Gastroesophageal sphincter (tissue), 4 donors: ENCODE measurements around the gene PTPN6. TPM values are rescaled to one million over a fixed set of nuclear protein-coding genes. Genes with fewer than 3 reads are reported as not detected.

Source experiments
- ATAC-seq: fragments of 150-250 bp; one replicate; pipeline ENCODE4 v1.9.1; 2016; ENCODE audit warnings: mild to moderate bottlenecking, moderate library complexity
- H3K27ac ChIP-seq, 4 donors: fragments of 200-600 bp; sonication (generic) in 3 of 4; 1 replicate in 3 of 4; 2 replicates in 1 of 4; pipeline ENCODE4 v1.5.1; 2016 to 2019
- H3K27me3 ChIP-seq: fragments of 200-600 bp; sonication (generic); one replicate; pipeline ENCODE4 v1.5.1; 2019
- H3K36me3 ChIP-seq, 2 donors: fragments of 200-600 bp; sonication (generic); one replicate each; pipeline ENCODE4 v1.5.1; 2019; ENCODE audit warnings: control low read depth in 1 of 2
- H3K4me1 ChIP-seq, 3 donors: fragments of 200-600 bp; sonication (generic); 1 replicate in 2 of 3; 2 replicates in 1 of 3; pipeline ENCODE4 v1.5.1; 2016 to 2019; ENCODE audit warnings: control low read depth in 2 of 3
- H3K4me3 ChIP-seq, 2 donors: fragments of 200-600 bp; sonication (generic); one replicate each; pipeline ENCODE4 v1.5.1; 2019; ENCODE audit warnings: mild to moderate bottlenecking in 1 of 2, moderate library complexity in 1 of 2
- H3K9me3 ChIP-seq, 3 donors: fragments of 200-600 bp; sonication (generic); one replicate each; pipeline ENCODE4 v1.5.1; 2017 to 2019; ENCODE audit warnings: control low read depth in 2 of 3
- EP300 ChIP-seq: sonication (generic); formaldehyde crosslinking; IDR thresholded peaks from one replicate; pipeline ENCODE4 v1.6.1; 2017; ENCODE audit warnings: antibody characterized with exemption, mild to moderate bottlenecking
- POLR2A ChIP-seq, 2 donors: fragments of 450-650 bp; IDR thresholded peaks; one replicate each; pipeline ENCODE4 v1.6.1; 2017; ENCODE audit warnings: antibody characterized with exemption in 2 of 2, mild to moderate bottlenecking in 2 of 2, moderate library complexity in 1 of 2
- POLR2AphosphoS5 ChIP-seq: sonication (generic); formaldehyde crosslinking; IDR thresholded peaks from one replicate; pipeline ENCODE4 v1.6.1; 2017; ENCODE audit warnings: antibody characterized with exemption
- WGBS, 2 donors: methylation state at CpG; one replicate each; pipeline ENCODE4 v1.1.5; 2018; ENCODE audit warnings: low coverage in 1 of 2; 5-methylcytosine and 5-hydroxymethylcytosine counted together
- total RNA-seq, 4 donors: library from RNA; depleted of rRNA; stranded (reverse); fragments of >200 nt; gene quantifications; one replicate each; pipeline ENCODE4 v1.1.0, GENCODE V29; 2016
- TF ChIP-seq, protein P1 (sequence below), 4 experiments: fragments of 200-600 bp in 2 of 4; fragments of 450-650 bp in 2 of 4; sonication (generic) in 1 of 4; IDR thresholded peaks; one replicate each; pipeline ENCODE4 v1.5.1; 2017 to 2019; ENCODE audit warnings: antibody characterized with exemption in 4 of 4, mild to moderate bottlenecking in 2 of 4, moderate library complexity in 2 of 4

The PTPN6 gene
- total RNA-seq, 4 donors from 2014 or later, result 2.6 to 15.9 (median 7.5) TPM

DNA sequence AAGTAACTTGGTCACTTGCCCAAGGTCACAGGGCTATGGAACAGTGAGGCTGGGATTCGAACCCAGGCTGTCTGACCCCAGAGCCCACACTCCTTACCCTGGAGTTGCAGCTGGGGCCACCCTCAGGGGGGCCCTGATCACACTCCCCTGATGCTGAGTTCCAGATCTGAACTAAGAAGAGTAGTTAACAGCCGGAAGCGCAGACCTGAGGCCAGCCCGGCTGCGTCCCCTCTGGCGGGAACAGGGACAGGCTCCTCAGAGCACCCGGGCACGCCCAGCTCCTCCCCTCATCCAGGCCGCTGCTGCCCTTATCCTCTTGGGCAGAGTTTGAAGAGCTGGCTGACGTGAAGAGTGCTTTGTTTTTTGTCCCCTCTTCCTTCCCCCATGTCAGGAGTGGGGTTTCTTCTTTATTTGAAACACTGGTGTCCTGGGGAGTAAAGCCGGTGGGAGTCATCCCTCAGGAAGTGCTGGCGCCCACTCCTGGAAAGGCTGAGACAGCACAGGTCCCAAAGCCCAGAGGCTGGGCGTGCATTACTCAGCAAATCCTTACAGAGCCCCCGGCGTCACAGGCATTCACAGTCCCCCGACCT is 10.6 kb downstream of the PTPN6 start:
- 0 to 31% methylated on average over 2 to 7 of the region's 16 CpGs for WGBS, 2 donors
- H3K27ac ChIP-seq, result peak overlapping the region in 3 of 4 donors; percentile 63 to 82 (median 81)
- ATAC-seq, result peak; percentile 58

DNA sequence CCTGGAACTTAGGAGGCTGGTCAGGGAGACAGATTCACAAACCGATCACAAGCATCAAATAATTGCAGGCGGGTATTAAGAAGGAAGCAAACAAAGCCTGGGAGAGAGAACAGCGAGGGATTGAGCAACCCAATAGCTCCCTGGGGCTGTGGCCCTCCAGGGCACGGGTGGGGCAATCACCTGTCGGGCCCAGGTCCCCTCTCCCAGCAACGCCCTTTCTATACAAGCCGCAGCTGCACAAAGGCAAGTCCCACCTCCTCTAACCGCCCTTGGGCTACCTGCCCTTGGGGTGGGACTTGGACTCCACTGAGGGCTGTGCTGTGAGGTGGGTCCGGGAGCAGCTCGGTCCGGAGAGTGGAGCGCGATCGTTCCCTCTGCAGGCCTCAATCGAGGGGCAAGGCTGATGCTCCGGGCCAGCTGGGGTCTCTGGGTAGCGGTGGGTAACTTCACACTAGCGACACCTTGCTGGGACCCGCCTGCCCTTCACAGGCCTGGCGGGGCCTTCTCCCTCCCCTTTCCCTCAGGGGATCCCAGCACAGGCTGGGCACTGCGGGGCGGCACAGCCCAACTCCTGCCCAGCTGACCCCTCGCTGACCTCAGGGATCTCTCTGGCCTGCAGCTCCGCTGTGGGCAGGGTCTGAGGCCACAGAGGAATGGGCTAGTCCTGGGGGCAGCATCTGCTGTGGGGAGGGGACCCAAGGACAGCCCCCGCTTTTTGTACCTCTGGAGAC is 11.3 kb downstream of the PTPN6 start:
- H3K9me3 ChIP-seq, result no peaks in the 10 kb centered on the region
- H3K36me3 ChIP-seq, result peaks cover 0 to 30% of the 10 kb centered on the region in 2 donors
- H3K4me1 ChIP-seq, result peaks cover 0 to 63% (median 9%) of the 10 kb centered on the region in 3 donors
- peak overlapping the region in 1 of 2 donors; percentile 26 for H3K4me3 ChIP-seq
- no peak for ATAC-seq
- 21 to 40% methylated on average over 5 to 6 of the region's 25 CpGs for WGBS, 2 donors
- H3K27ac ChIP-seq, result peak overlapping the region in 3 of 4 donors; percentile 9 to 82 (median 81)
- H3K27me3 ChIP-seq, result no peaks in the 10 kb centered on the region
- TF ChIP-seq POLR2AphosphoS5, result no peak
- no peak for TF ChIP-seq EP300
- TF ChIP-seq, protein P1, sequence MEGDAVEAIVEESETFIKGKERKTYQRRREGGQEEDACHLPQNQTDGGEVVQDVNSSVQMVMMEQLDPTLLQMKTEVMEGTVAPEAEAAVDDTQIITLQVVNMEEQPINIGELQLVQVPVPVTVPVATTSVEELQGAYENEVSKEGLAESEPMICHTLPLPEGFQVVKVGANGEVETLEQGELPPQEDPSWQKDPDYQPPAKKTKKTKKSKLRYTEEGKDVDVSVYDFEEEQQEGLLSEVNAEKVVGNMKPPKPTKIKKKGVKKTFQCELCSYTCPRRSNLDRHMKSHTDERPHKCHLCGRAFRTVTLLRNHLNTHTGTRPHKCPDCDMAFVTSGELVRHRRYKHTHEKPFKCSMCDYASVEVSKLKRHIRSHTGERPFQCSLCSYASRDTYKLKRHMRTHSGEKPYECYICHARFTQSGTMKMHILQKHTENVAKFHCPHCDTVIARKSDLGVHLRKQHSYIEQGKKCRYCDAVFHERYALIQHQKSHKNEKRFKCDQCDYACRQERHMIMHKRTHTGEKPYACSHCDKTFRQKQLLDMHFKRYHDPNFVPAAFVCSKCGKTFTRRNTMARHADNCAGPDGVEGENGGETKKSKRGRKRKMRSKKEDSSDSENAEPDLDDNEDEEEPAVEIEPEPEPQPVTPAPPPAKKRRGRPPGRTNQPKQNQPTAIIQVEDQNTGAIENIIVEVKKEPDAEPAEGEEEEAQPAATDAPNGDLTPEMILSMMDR (IDR thresholded peaks at IDR 0.05), result no peak
- TF ChIP-seq POLR2A (IDR thresholded peaks at IDR 0.05), result no peak

More for the DNA sequence above, 10.6 kb downstream of the PTPN6 start:
- Histone ChIP-seq H3K4me3 (peak overlapping the region in 1 of 2 donors; percentile 26), H3K4me1 (peaks cover 0 to 63% (median 9%) of the 10 kb centered on the region in 3 donors), H3K27me3 (no peaks in the 10 kb centered on the region), H3K36me3 (peaks cover 0 to 23% of the 10 kb centered on the region in 2 donors), H3K9me3 (no peaks in the 10 kb centered on the region)
- TF ChIP-seq, protein P1 (IDR thresholded peaks at IDR 0.05), result peak in 3 of 4 experiments; percentile 29 to 45 (median 40)
- TF ChIP-seq POLR2AphosphoS5, result no peak

DNA sequence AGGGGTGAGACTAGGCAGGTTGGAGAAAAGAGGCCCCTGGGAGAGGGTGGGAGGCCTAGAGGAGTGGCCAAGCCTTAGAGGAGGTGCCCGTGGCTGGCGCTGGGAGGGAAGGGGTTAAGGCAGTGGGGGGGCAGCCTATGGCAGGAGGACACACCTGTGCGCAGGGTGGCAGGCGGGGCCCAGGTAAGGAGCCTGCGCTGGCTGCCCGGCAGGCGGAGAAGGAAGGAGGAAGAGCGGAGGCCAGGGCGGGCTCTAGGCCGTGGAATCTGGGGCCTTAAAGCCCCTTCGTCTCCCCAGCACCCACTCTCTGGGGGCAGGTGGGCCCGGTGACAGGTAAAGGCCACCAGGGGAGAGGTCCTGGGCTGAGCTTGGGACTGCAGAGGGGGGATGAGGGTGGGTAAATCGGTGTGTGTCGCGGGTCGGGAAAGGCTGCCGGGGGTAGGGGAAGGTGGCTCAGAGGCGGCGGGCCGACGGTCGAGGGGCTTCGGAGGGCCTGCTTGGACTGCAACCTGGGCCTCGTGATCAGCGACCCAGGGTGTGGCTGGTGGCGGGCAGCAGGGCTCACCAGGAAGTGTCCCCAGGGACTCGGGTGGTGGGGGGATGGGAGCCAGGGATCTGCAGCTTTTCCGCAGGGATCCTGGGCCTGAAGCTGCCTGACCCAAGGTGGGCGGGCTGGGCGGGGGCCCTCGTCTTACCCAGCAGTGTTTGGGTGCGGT is 12.0 kb downstream of the PTPN6 start:
- Histone ChIP-seq H3K36me3 (peaks cover 0 to 37% of the 10 kb centered on the region in 2 donors), H3K4me1 (peaks cover 0 to 69% (median 9%) of the 10 kb centered on the region in 3 donors), H3K4me3 (no peak overlapping the region), H3K9me3 (no peaks in the 10 kb centered on the region), H3K27me3 (no peaks in the 10 kb centered on the region), H3K27ac (peak overlapping the region in 3 of 4 donors; percentile 9 to 82 (median 81))
- TF ChIP-seq POLR2A (IDR thresholded peaks at IDR 0.05) (no peak), POLR2AphosphoS5 (no peak), EP300 (no peak)
- TF ChIP-seq, protein P1 (IDR thresholded peaks at IDR 0.05), result no peak
- ATAC-seq, result no peak
- WGBS, 2 donors, result 77 to 80% methylated on average over 2 to 22 of the region's 32 CpGs

DNA sequence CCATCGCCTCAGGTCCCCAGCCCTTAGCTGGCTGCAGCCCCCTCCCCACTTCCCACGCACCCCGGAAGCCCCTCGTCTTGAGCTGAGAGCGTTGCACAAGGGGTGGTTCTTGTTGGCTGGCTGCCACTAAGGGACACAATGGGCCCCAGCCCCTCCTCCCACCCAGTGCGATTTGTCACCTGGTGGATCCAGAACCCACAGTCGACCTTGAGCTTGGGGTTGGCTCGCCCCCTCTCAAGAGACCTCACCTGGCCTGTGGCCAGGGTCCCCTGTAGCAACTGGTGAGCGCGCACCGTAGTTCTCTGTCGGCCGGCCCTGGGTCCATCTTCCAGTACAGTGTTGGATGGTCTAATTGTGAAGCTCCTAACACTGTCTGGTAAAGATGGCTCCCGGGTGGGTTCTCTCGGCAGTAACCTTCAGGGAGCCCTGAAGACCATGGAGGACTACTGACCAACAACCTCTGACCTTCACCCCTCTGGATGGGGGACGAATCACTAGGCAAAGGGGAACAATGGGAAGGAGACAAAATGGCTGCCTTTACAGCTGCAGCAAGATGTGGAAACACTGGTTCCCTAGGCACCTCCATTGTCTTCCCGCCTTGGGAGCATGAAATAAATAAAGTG is 12.7 kb downstream of the PTPN6 start:
- 62 to 67% methylated on average over 2 of the region's 17 CpGs for WGBS, 2 donors
- TF ChIP-seq, protein P1 (IDR thresholded peaks at IDR 0.05), result no peak
- TF ChIP-seq POLR2AphosphoS5, result no peak
- no peak for TF ChIP-seq EP300
- no peak for TF ChIP-seq POLR2A (IDR thresholded peaks at IDR 0.05)
- H3K4me3 ChIP-seq, result no peak overlapping the region
- H3K36me3 ChIP-seq, result peaks cover 0 to 44% of the 10 kb centered on the region in 2 donors
- H3K9me3 ChIP-seq, result no peaks in the 10 kb centered on the region
- peaks cover 0 to 70% (median 14%) of the 10 kb centered on the region in 3 donors for H3K4me1 ChIP-seq
- ATAC-seq, result no peak
- H3K27ac ChIP-seq, result peak overlapping the region in 3 of 4 donors; percentile 81 to 84 (median 82)
- no peaks in the 10 kb centered on the region for H3K27me3 ChIP-seq
